ENCODE data around the gene MARCHF11.

MARCHF11 gene

GRCh38 chr5:16179511-16179935, at the start of gene MARCHF11:
Gene MARCHF11 (minus strand): TSS chr5:16179791. CDS start chr5:16179575, 216 bp downstream.
- peak; percentile 5 for DNase-seq

- no peak for DNase-seq
These were observed 46.3 kb upstream of the MARCHF11 start for GRCh38 chr5:16225927-16226326.

- no peak for DNase-seq
These were observed 12.7 kb upstream of the MARCHF11 start for GRCh38 chr5:16192311-16192710.

GRCh38 chr5:16180789-16181082, 1.1 kb upstream of the MARCHF11 start:
- DNase-seq = no peak

- DNase-seq = no peak
These were observed 571 bp upstream of the MARCHF11 start for GRCh38 chr5:16179936-16180788.

- DNase-seq = no peak
These were observed 732 bp downstream of the MARCHF11 start for GRCh38 chr5:16178745-16179372.

- no peak for DNase-seq
These were observed 10.0 kb downstream of the MARCHF11 start for GRCh38 chr5:16169550-16169949.

GRCh38 chr5:16160706-16161105, 18.9 kb downstream of the MARCHF11 start:
- DNase-seq = peak; percentile 28

GRCh38 chr5:16159636-16160035, 20.0 kb downstream of the MARCHF11 start:
- no peak for DNase-seq

GRCh38 chr5:16156152-16156551, 23.4 kb downstream of the MARCHF11 start:
- no peak for DNase-seq

- DNase-seq = no peak
These were observed 26.7 kb downstream of the MARCHF11 start for GRCh38 chr5:16152601-16153568.

- no peak for DNase-seq
These were observed 30.0 kb downstream of the MARCHF11 start for GRCh38 chr5:16149621-16150020.

GRCh38 chr5:16147179-16147900, 32.3 kb downstream of the MARCHF11 start:
- DNase-seq = no peak

- DNase-seq = no peak
These were observed 35.2 kb downstream of the MARCHF11 start for GRCh38 chr5:16144416-16144815.

GRCh38 chr5:16143361-16144049, 36.1 kb downstream of the MARCHF11 start:
- DNase-seq = no peak

GRCh38 chr5:16140944-16141343, 38.6 kb downstream of the MARCHF11 start:
- DNase-seq = no peak

- no peak for DNase-seq
These were observed 39.2 kb downstream of the MARCHF11 start for GRCh38 chr5:16140417-16140816.

GRCh38 chr5:16137177-16137576, 42.4 kb downstream of the MARCHF11 start:
- DNase-seq = no peak

GRCh38 chr5:16135506-16135905, 44.1 kb downstream of the MARCHF11 start:
- DNase-seq = no peak

- DNase-seq = no peak
These were observed 44.6 kb downstream of the MARCHF11 start for GRCh38 chr5:16135003-16135402.

- DNase-seq = no peak
These were observed 45.4 kb downstream of the MARCHF11 start for GRCh38 chr5:16134204-16134603.

- no peak for DNase-seq
These were observed 47.7 kb downstream of the MARCHF11 start for GRCh38 chr5:16131878-16132277.
